CD4-positive, alpha-beta memory T cell (primary cell): ENCODE data around the gene BPIFB2. TPM values are rescaled to one million over a fixed set of nuclear protein-coding genes. Genes with fewer than 3 reads are reported as not detected.

ENCODE experiments used
- CTCF ChIA-PET: fragments of 350-600 bp; sonication (Branson Sonifier 250); formaldehyde crosslinking; loops from one replicate; lab custom pipeline; 2021; ENCODE audit warnings: inconsistent platforms; ENCODE audit not compliant: partially characterized antibody; lab: Charles Lee
- POLR2A ChIA-PET: fragments of 350-600 bp; sonication (Branson Sonifier 250); formaldehyde crosslinking; loops from one replicate; lab custom pipeline; 2021; ENCODE audit not compliant: partially characterized antibody; lab: Charles Lee
- DNase-seq, 5 donors: peaks; one replicate each; pipeline versions ENCODE4 v3.0.0 to v3.0.0-alpha.2; 2020 to 2022; ENCODE audit warnings: mixed read lengths in 1 of 5
- H3K27ac ChIP-seq: one replicate; pipeline ENCODE4 v1.7.0; 2013; ENCODE audit warnings: low read depth, low read length
- H3K27me3 ChIP-seq: 2 replicates; pipeline ENCODE4 v1.7.0; 2013; ENCODE audit warnings: mild to moderate bottlenecking, low read length, moderate library complexity; ENCODE audit not compliant: insufficient read depth
- H3K36me3 ChIP-seq: 2 replicates; pipeline ENCODE4 v1.7.0; 2013; ENCODE audit warnings: mild to moderate bottlenecking, low read length, moderate library complexity; ENCODE audit not compliant: insufficient read depth
- H3K4me1 ChIP-seq: 2 replicates; pipeline ENCODE4 v1.7.0; 2013; ENCODE audit warnings: mild to moderate bottlenecking, low read length, moderate library complexity; ENCODE audit not compliant: insufficient read depth
- H3K4me3 ChIP-seq, 2 donors: one replicate each; pipeline ENCODE4 v1.7.0; 2013; ENCODE audit warnings: low read length in 2 of 2, mild to moderate bottlenecking in 1 of 2
- H3K9me3 ChIP-seq, 2 donors: one replicate each; pipeline ENCODE4 v1.7.0; 2013; ENCODE audit warnings: low read length in 2 of 2, control low read depth in 1 of 2; ENCODE audit not compliant: control insufficient read depth in 1 of 2
- H3K27ac Mint-ChIP-seq, 7 donors: one replicate each; pipeline ENCODE4 v1.8.0; 2020 to 2021; ENCODE audit warnings: mixed read lengths in 7 of 7, mild to moderate bottlenecking in 6 of 7, inconsistent platforms in 3 of 7, moderate library complexity in 3 of 7
- H3K27me3 Mint-ChIP-seq, 2 donors: one replicate each; pipeline ENCODE4 v1.8.0; 2020 to 2021; ENCODE audit warnings: mixed read lengths in 2 of 2
- H3K36me3 Mint-ChIP-seq, 2 donors: one replicate each; pipeline ENCODE4 v1.8.0; 2020 to 2021; ENCODE audit warnings: mixed read lengths in 2 of 2, inconsistent platforms in 1 of 2, mild to moderate bottlenecking in 1 of 2
- H3K4me1 Mint-ChIP-seq, 4 donors: one replicate each; pipeline ENCODE4 v1.8.0; 2020 to 2021; ENCODE audit warnings: mixed read lengths in 4 of 4, mild to moderate bottlenecking in 1 of 4
- H3K4me3 Mint-ChIP-seq, 8 donors: one replicate each; pipeline ENCODE4 v1.8.0; 2020 to 2021; ENCODE audit warnings: mixed read lengths in 8 of 8, mild to moderate bottlenecking in 7 of 8, moderate library complexity in 6 of 8, inconsistent platforms in 3 of 8
- H3K9me3 Mint-ChIP-seq, 8 donors: one replicate each; pipeline ENCODE4 v1.8.0; 2020 to 2021; ENCODE audit warnings: mixed read lengths in 8 of 8, mild to moderate bottlenecking in 5 of 8, inconsistent platforms in 3 of 8, moderate library complexity in 1 of 8
- intact Hi-C: fragments of 100-400 bp; cut with micrococcal nuclease; formaldehyde crosslinking; loops from one replicate; pipeline ENCODE4 v1.15.1; 2023
- polyA plus RNA-seq, 2 donors: library from polyadenylated mRNA; unstranded; fragments of 300-500 nt; fragmentation: Illumina TruSeq; gene quantifications; one replicate each; pipeline ENCODE4 v1.2.3, GENCODE V29; 2021
- total RNA-seq, 2 experiments: library from RNA; stranded (reverse); gene quantifications; one replicate each; pipeline ENCODE4 v1.2.3, GENCODE V29; 2021

Gene BPIFB2
- total and polyA plus RNA-seq, 4 experiments from 2014 or later: not detected

DNA sequence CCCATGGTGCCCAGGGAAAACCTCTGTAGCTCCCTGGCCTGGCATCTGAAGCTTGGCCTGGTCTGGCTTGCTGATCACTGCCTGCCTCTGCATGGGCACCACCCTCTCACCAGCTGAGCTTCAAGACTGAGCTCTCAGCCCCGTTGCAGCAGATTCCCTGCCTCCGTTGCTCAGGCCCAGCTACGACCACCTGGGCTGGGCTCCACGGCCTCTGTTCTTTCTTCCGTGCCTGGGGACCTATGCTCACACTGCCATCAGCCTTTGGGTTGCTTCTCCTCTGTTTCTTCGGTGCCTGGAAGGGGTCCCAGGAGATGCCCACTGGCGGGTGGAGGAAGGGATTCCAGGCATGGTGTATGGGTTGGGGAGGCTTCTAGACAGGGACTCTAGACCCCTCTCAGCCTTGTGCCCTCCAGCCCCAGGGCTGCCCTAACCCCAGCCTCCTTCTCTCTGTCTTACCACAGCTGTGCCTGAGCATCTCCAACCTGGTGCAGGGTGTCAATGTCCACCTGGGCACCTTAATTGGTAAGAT, 9.1 kb downstream of the BPIFB2 start:
- Mint-ChIP-seq H3K27me3 (no peaks in the 10 kb centered on the region), H3K36me3 (no peaks in the 10 kb centered on the region), H3K4me3 (no peak overlapping the region), H3K27ac (no peak overlapping the region), H3K9me3 (no peaks in the 10 kb centered on the region), H3K4me1 (peaks cover 0 to 16% (median 9%) of the 10 kb centered on the region in 4 donors)
- Histone ChIP-seq H3K4me1 (no peaks in the 10 kb centered on the region), H3K9me3 (no peaks in the 10 kb centered on the region), H3K27me3 (no peaks in the 10 kb centered on the region), H3K36me3 (no peaks in the 10 kb centered on the region), H3K4me3 (no peak overlapping the region), H3K27ac (no peak overlapping the region)
- ChIA-PET CTCF (no interaction called here), POLR2A (no interaction called here)
- DNase-seq: no peak
- intact Hi-C loops: no loop called here

DNA sequence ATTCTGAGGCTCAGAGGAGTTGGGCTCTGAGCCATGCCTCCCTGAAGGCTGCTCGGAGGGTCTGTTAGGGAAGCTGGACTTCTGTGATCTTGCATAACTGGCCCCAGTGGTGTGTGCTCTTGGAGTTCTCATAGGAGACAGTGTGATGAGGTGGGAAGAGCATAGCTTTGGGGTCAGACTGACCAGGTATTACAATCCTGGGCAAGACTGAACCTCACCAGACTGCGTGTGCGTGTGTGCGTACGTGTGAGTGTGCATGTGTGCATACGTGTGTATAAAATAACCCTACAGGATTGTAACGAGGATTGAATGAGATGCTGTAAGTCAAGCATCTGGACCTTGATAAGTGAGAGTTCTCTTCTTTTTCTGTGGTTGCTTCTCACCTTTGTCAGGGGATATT, 10.0 kb downstream of the BPIFB2 start:
- H3K36me3 ChIP-seq: no peaks in the 10 kb centered on the region
- no peaks in the 10 kb centered on the region for H3K27me3 ChIP-seq
- ChIA-PET CTCF (no interaction called here), POLR2A (no interaction called here)
- Mint-ChIP-seq H3K27me3 (no peaks in the 10 kb centered on the region), H3K36me3 (no peaks in the 10 kb centered on the region), H3K4me3 (no peak overlapping the region), H3K27ac (peak overlapping the region in 1 of 7 donors; percentile 60), H3K9me3 (no peaks in the 10 kb centered on the region), H3K4me1 (peaks cover 0 to 22% (median 11%) of the 10 kb centered on the region in 4 donors)
- no peak for DNase-seq
- no peaks in the 10 kb centered on the region for H3K9me3 ChIP-seq
- no peak overlapping the region for H3K27ac ChIP-seq
- H3K4me3 ChIP-seq: no peak overlapping the region
- intact Hi-C loops: no loop called here
- no peaks in the 10 kb centered on the region for H3K4me1 ChIP-seq

DNA sequence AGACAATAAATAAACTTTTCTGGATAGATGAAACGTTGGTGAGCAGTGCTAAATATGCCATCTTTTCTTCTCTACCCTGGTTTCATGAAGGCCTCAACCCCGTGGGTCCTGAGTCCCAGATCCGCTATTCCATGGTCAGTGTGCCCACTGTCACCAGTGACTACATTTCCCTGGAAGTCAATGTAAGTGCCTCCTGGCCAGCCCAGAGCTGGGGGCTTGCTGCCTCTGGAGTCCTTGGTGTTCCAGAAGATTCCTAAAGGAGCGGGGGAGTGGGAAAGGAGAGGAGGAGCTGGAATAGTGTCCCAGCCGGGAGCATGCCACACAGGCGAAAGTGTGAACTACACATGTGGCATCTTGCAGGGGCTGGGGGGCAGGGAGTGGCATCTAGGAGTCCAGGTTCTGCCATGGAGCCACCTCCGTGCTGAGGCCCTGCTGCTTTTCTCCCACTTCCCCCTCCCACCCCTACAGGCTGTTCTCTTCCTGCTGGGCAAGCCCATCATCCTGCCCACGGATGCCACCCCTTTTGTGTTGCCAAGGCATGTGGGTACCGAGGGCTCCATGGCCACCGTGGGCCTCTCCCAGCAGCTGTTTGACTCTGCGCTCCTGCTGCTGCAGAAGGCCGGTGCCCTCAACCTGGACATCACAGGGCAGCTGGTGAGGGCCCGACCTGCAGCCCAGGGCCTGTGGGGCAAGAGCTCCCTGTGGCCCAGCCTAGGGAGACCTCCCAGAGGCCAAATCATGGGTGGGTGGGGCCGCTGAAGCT, 10.8 kb downstream of the BPIFB2 start:
- H3K4me3 ChIP-seq: no peak overlapping the region
- intact Hi-C loops: no loop called here
- H3K36me3 ChIP-seq: no peaks in the 10 kb centered on the region
- H3K27ac Mint-ChIP-seq: peak overlapping the region in 1 of 7 donors; percentile 60
- H3K9me3 Mint-ChIP-seq: no peaks in the 10 kb centered on the region
- H3K9me3 ChIP-seq: no peaks in the 10 kb centered on the region
- CTCF ChIA-PET: no interaction called here
- no peaks in the 10 kb centered on the region for H3K36me3 Mint-ChIP-seq
- no peaks in the 10 kb centered on the region for H3K4me1 ChIP-seq
- POLR2A ChIA-PET: no interaction called here
- peaks cover 0 to 22% (median 11%) of the 10 kb centered on the region in 4 donors for H3K4me1 Mint-ChIP-seq
- H3K27ac ChIP-seq: no peak overlapping the region
- no peak for DNase-seq
- H3K27me3 Mint-ChIP-seq: no peaks in the 10 kb centered on the region
- H3K27me3 ChIP-seq: no peaks in the 10 kb centered on the region
- H3K4me3 Mint-ChIP-seq: no peak overlapping the region

GRCh38 chr20:33019465-33020277, 12.2 kb downstream of the BPIFB2 start:
- intact Hi-C loops: no loop called here
- H3K27ac Mint-ChIP-seq: peak overlapping the region in 2 of 7 donors; percentile 7 to 77
- no peak overlapping the region for H3K4me3 ChIP-seq
- H3K36me3 ChIP-seq: no peaks in the 10 kb centered on the region
- ChIA-PET CTCF (no interaction called here), POLR2A (no interaction called here)
- H3K4me3 Mint-ChIP-seq: no peak overlapping the region
- no peak for DNase-seq
- H3K9me3 ChIP-seq: no peaks in the 10 kb centered on the region
- no peaks in the 10 kb centered on the region for H3K9me3 Mint-ChIP-seq
- no peaks in the 10 kb centered on the region for H3K27me3 ChIP-seq
- no peaks in the 10 kb centered on the region for H3K4me1 ChIP-seq
- no peaks in the 10 kb centered on the region for H3K36me3 Mint-ChIP-seq
- no peak overlapping the region for H3K27ac ChIP-seq
- H3K4me1 Mint-ChIP-seq: peaks cover 0 to 20% (median 11%) of the 10 kb centered on the region in 4 donors
- no peaks in the 10 kb centered on the region for H3K27me3 Mint-ChIP-seq

GRCh38 chr20:33020278-33021161, 13.0 kb downstream of the BPIFB2 start:
- Histone ChIP-seq H3K4me1 (no peaks in the 10 kb centered on the region), H3K36me3 (no peaks in the 10 kb centered on the region), H3K27me3 (no peaks in the 10 kb centered on the region), H3K4me3 (no peak overlapping the region), H3K27ac (no peak overlapping the region), H3K9me3 (no peaks in the 10 kb centered on the region)
- H3K9me3 Mint-ChIP-seq: no peaks in the 10 kb centered on the region
- ChIA-PET CTCF (no interaction called here), POLR2A (no interaction called here)
- no peak overlapping the region for H3K27ac Mint-ChIP-seq
- no peaks in the 10 kb centered on the region for H3K27me3 Mint-ChIP-seq
- intact Hi-C loops: no loop called here
- DNase-seq: no peak
- H3K4me3 Mint-ChIP-seq: no peak overlapping the region
- no peaks in the 10 kb centered on the region for H3K36me3 Mint-ChIP-seq
- H3K4me1 Mint-ChIP-seq: peaks cover 0 to 19% (median 11%) of the 10 kb centered on the region in 4 donors

- Mint-ChIP-seq H3K27ac (peak overlapping the region in 4 of 7 donors; percentile 27 to 82 (median 36)), H3K27me3 (no peaks in the 10 kb centered on the region), H3K4me3 (no peak overlapping the region), H3K9me3 (no peaks in the 10 kb centered on the region), H3K36me3 (no peaks in the 10 kb centered on the region), H3K4me1 (peaks cover 0 to 12% (median 4%) of the 10 kb centered on the region in 4 donors)
- H3K27ac ChIP-seq: no peak overlapping the region
- H3K27me3 ChIP-seq: no peaks in the 10 kb centered on the region
- H3K4me1 ChIP-seq: no peaks in the 10 kb centered on the region
- no peak for DNase-seq
- ChIA-PET POLR2A (no interaction called here), CTCF (no interaction called here)
- H3K36me3 ChIP-seq: no peaks in the 10 kb centered on the region
- intact Hi-C loops: no loop called here
- no peak overlapping the region for H3K4me3 ChIP-seq
- no peaks in the 10 kb centered on the region for H3K9me3 ChIP-seq
Measured at GRCh38 chr20:33021879-33022278, 14.4 kb downstream of the BPIFB2 start.
